DND-41 (cell line): ENCODE measurements around the gene SAMD4B.

Source experiments
- EZH2 ChIP-seq: IDR thresholded peaks from 3 replicates; pipeline ENCODE4 v1.6.1; 2012; ENCODE audit warnings: borderline replicate concordance, low read depth, mild to moderate bottlenecking, moderate library complexity, low read length, inconsistent platforms; ENCODE audit not compliant: severe bottlenecking
- TF ChIP-seq, protein P1 (sequence below): IDR thresholded peaks from 2 replicates; pipeline ENCODE4 v1.5.1; 2012; ENCODE audit warnings: borderline replicate concordance, low read length, moderate library complexity, mild to moderate bottlenecking; ENCODE audit not compliant: poor library complexity, severe bottlenecking; ENCODE audit errors: extremely low read depth

- no peak for TF ChIP-seq EZH2
- TF ChIP-seq, protein P1, sequence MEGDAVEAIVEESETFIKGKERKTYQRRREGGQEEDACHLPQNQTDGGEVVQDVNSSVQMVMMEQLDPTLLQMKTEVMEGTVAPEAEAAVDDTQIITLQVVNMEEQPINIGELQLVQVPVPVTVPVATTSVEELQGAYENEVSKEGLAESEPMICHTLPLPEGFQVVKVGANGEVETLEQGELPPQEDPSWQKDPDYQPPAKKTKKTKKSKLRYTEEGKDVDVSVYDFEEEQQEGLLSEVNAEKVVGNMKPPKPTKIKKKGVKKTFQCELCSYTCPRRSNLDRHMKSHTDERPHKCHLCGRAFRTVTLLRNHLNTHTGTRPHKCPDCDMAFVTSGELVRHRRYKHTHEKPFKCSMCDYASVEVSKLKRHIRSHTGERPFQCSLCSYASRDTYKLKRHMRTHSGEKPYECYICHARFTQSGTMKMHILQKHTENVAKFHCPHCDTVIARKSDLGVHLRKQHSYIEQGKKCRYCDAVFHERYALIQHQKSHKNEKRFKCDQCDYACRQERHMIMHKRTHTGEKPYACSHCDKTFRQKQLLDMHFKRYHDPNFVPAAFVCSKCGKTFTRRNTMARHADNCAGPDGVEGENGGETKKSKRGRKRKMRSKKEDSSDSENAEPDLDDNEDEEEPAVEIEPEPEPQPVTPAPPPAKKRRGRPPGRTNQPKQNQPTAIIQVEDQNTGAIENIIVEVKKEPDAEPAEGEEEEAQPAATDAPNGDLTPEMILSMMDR = no peak
Observed at GRCh38 chr19:39316627-39317321, 25.4 kb upstream of the SAMD4B start.
